Measurements from ENCODE around the gene THSD4.

DNA sequence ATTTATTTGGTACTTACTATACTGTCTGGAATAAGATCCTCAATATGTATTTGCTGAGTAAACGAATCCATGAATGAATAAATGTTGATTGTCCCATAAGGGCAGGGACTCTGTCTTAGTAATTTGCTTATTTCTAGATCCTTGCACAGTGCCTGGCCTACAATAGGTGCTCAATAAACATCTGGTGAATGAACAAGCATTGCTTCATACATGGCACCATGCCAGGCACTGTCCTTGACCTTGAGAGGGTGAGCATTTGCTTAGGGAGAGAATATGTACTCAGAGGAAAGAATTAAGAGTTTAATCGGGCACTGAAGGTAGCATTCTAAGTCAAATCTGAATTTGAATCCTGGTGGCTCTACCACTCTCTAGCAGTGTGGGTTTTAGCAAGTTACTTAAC is 282.1 kb downstream of the THSD4 start:
- no peak for TF ChIP-seq POLR2AphosphoS5 (IDR thresholded peaks at IDR 0.05; ENCODE audit: borderline replicate concordance, low read depth, low read length)
- no peak for TF ChIP-seq EZH2 (IDR thresholded peaks at IDR 0.05)

Measured in SK-N-MC (cell line).